ENCODE results near the gene CCDC93. TPM values are rescaled to one million over a fixed set of nuclear protein-coding genes. Genes with fewer than 3 reads are reported as not detected.

The CCDC93 gene
- total and polyA plus RNA-seq, 10 of the 15 experiments (the other 5 are each of a cell fraction or from before 2014, with no cell fraction given): 3.6 to 27.2 (median 13.5) TPM

- ATAC-seq (no peak), DNase-seq (ENCODE audit: low read depth, low spot score) (no peak), FAIRE-seq (no peak)
- no peak overlapping the region for H3K4me2 ChIP-seq (ENCODE audit: control insufficient read depth, insufficient read depth)
- in situ Hi-C loops (cut with MboI) (no loop called here), intact Hi-C loops (cut with micrococcal nuclease; ENCODE audit: unreplicated experiment) (no loop called here)
- H4K20me1 ChIP-seq (ENCODE audit: control insufficient read depth, insufficient read depth): no peaks in the 10 kb centered on the region
- no peak overlapping the region for H3K9ac ChIP-seq (ENCODE audit: control insufficient read depth, insufficient read depth, low read length)
- peaks cover 22 to 32% of the 10 kb centered on the region in 2 experiments for H3K36me3 ChIP-seq (ENCODE audit: control insufficient read depth in 2 of 2, insufficient read depth in 2 of 2, low read length in 1 of 2)
- H3K4me3 ChIP-seq: no peak overlapping the region
- no TSS peak for BruUV-seq (replicated peaks)
- ChIA-PET SMC1A (ENCODE audit: uncharacterized antibody, unreplicated experiment) (interaction anchor here (1.2 kb wide), 1 partner anchor 13 kb away, joined by 3 read pairs; no protein-coding TSS in a partner anchor), CTCF (no interaction called here), RAD21 (ENCODE audit: unreplicated experiment) (no interaction called here), POLR2A (no interaction called here)
- 100% methylated on average over 2 of the region's 2 CpGs for whole genome bisulfite sequencing (ENCODE audit: insufficient coverage, insufficient replicate concordance, low lambda C conversion rate, missing lambda C conversion rate)
- no peaks in the 10 kb centered on the region for H3K79me2 ChIP-seq (ENCODE audit: control insufficient read depth, insufficient read depth, low read length)
- no peak overlapping the region for H3K27ac ChIP-seq (ENCODE audit: control insufficient read depth, insufficient read depth)
- peak; percentile 61 for TF ChIP-seq ZBTB40 (IDR thresholded peaks at IDR 0.05; ENCODE audit: borderline replicate concordance)
- no peak for TF ChIP-seq USF1 (IDR thresholded peaks at IDR 0.05; ENCODE audit: borderline replicate concordance, extremely low read length, insufficient read depth, low read depth, low read length)
- no peaks in the 10 kb centered on the region for H3K27me3 ChIP-seq (replicated peaks in 1 of 2; ENCODE audit: control insufficient read depth in 2 of 2, insufficient read depth in 2 of 2, low read length in 1 of 2)
- H3K4me1 ChIP-seq (ENCODE audit: control insufficient read depth, insufficient read depth, low read length): no peaks in the 10 kb centered on the region
- no peak overlapping the region for H2AFZ ChIP-seq (ENCODE audit: control insufficient read depth, low read depth, low read length)
- no peaks in the 10 kb centered on the region for H3K9me3 ChIP-seq (replicated peaks; ENCODE audit: control insufficient read depth, insufficient read depth, low read length)
Observed at GRCh38 chr2:117944816-117945215, 69.1 kb downstream of the CCDC93 start.

Data from GM12878 (cell line).